ENCODE results near the gene EXOC7. TPM values are rescaled to one million over a fixed set of nuclear protein-coding genes. Genes with fewer than 3 reads are reported as not detected.
A peak's percentile ranks its signal among the peaks of the same experiment; 100 is the strongest.
"Not testable (repeated sequence)": the region's sequence is repeated elsewhere in the genome, so short reads cannot be mapped to it uniquely, and the experiment has no call there.

EXOC7 gene
- total RNA-seq, 1 experiment from 2014 or later: 114 TPM

- ATAC-seq; H3K9ac ChIP-seq (ENCODE audit: low read length); intact Hi-C loops (cut with micrococcal nuclease); H3K4me2 ChIP-seq (ENCODE audit: low read length); H3K27ac ChIP-seq (ENCODE audit: low read depth, low read length); H3K4me3 ChIP-seq (replicated peaks in 1 of 2; ENCODE audit: low read depth in 1 of 2, low read length in 2 of 2); CTCF ChIA-PET; DNase-seq (ENCODE audit: low read depth, low spot score); H3K4me1 ChIP-seq (ENCODE audit: control insufficient read depth in 1 of 2, insufficient read depth in 2 of 2, low read length in 2 of 2); POLR2A ChIA-PET; H3K27me3 ChIP-seq (ENCODE audit: insufficient read depth, low read length); BruUV-seq (replicated peaks); H3K9me3 ChIP-seq (ENCODE audit: control insufficient read depth in 1 of 2, insufficient read depth in 1 of 2, low read depth in 1 of 2, low read length in 2 of 2); RAD21 ChIA-PET (ENCODE audit: low non-redundant PET in 1 of 2, low total read pairs in 2 of 2, uncharacterized antibody in 2 of 2, unreplicated experiment in 2 of 2); H3K9me2 ChIP-seq (ENCODE audit: insufficient read depth); H3K79me2 ChIP-seq (ENCODE audit: insufficient read depth, low read length); H4K20me1 ChIP-seq (ENCODE audit: insufficient read depth); H2AFZ ChIP-seq (ENCODE audit: low read depth, low read length, poor library complexity, severe bottlenecking): not testable (repeated sequence)
- H3K36me3 ChIP-seq (ENCODE audit: control insufficient read depth in 1 of 2, insufficient read depth in 2 of 2, low read length in 2 of 2): peaks cover 73 to 85% of the 10 kb centered on the region in 2 experiments
These were observed 59.0 kb downstream of the EXOC7 start for GRCh38 chr17:76044475-76045007.

- H3K9ac ChIP-seq (ENCODE audit: low read length); intact Hi-C loops (cut with micrococcal nuclease); POLR2A ChIA-PET; H3K4me2 ChIP-seq (ENCODE audit: low read length); ATAC-seq; H3K9me3 ChIP-seq (ENCODE audit: control insufficient read depth in 1 of 2, insufficient read depth in 1 of 2, low read depth in 1 of 2, low read length in 2 of 2); H3K4me1 ChIP-seq (ENCODE audit: control insufficient read depth in 1 of 2, insufficient read depth in 2 of 2, low read length in 2 of 2); H3K27me3 ChIP-seq (ENCODE audit: insufficient read depth, low read length); H3K27ac ChIP-seq (ENCODE audit: low read depth, low read length); H3K9me2 ChIP-seq (ENCODE audit: insufficient read depth); CTCF ChIA-PET; RAD21 ChIA-PET (ENCODE audit: low non-redundant PET in 1 of 2, low total read pairs in 2 of 2, uncharacterized antibody in 2 of 2, unreplicated experiment in 2 of 2); H3K4me3 ChIP-seq (replicated peaks in 1 of 2; ENCODE audit: low read depth in 1 of 2, low read length in 2 of 2); DNase-seq (ENCODE audit: low read depth, low spot score); H2AFZ ChIP-seq (ENCODE audit: low read depth, low read length, poor library complexity, severe bottlenecking); H4K20me1 ChIP-seq (ENCODE audit: insufficient read depth); H3K79me2 ChIP-seq (ENCODE audit: insufficient read depth, low read length); BruUV-seq (replicated peaks): not testable (repeated sequence)
- peaks cover 73 to 83% of the 10 kb centered on the region in 2 experiments for H3K36me3 ChIP-seq (ENCODE audit: control insufficient read depth in 1 of 2, insufficient read depth in 2 of 2, low read length in 2 of 2)
These were observed 60.7 kb downstream of the EXOC7 start for GRCh38 chr17:76042868-76043267.

- Histone ChIP-seq H3K4me3 (replicated peaks in 1 of 2; ENCODE audit: low read depth in 1 of 2, low read length in 2 of 2) (no peak overlapping the region), H3K9me3 (ENCODE audit: control insufficient read depth in 1 of 2, insufficient read depth in 1 of 2, low read depth in 1 of 2, low read length in 2 of 2) (no peaks in the 10 kb centered on the region), H2AFZ (ENCODE audit: low read depth, low read length, poor library complexity, severe bottlenecking) (no peak overlapping the region), H3K4me2 (ENCODE audit: low read length) (no peak overlapping the region), H3K9ac (ENCODE audit: low read length) (no peak overlapping the region), H4K20me1 (ENCODE audit: insufficient read depth) (no peaks in the 10 kb centered on the region), H3K4me1 (ENCODE audit: control insufficient read depth in 1 of 2, insufficient read depth in 2 of 2, low read length in 2 of 2) (no peaks in the 10 kb centered on the region), H3K27ac (ENCODE audit: low read depth, low read length) (no peak overlapping the region), H3K79me2 (ENCODE audit: insufficient read depth, low read length) (no peaks in the 10 kb centered on the region), H3K27me3 (ENCODE audit: insufficient read depth, low read length) (no peaks in the 10 kb centered on the region), H3K36me3 (ENCODE audit: control insufficient read depth in 1 of 2, insufficient read depth in 2 of 2, low read length in 2 of 2) (peaks cover 57 to 63% of the 10 kb centered on the region in 2 experiments), H3K9me2 (ENCODE audit: insufficient read depth) (no peaks in the 10 kb centered on the region)
- no TSS peak for BruUV-seq (replicated peaks)
- intact Hi-C loops (cut with micrococcal nuclease): no loop called here
- DNase-seq (ENCODE audit: low read depth, low spot score) (no peak), ATAC-seq (no peak)
- ChIA-PET RAD21 (ENCODE audit: low non-redundant PET in 1 of 2, low total read pairs in 2 of 2, uncharacterized antibody in 2 of 2, unreplicated experiment in 2 of 2) (no interaction called here), CTCF (no interaction called here), POLR2A (interaction anchor here (1.6 kb wide), 1 partner anchor 11 kb away, joined by 5 read pairs; no protein-coding TSS in a partner anchor)
- TF ChIP-seq CTCF (IDR thresholded peaks at IDR 0.05 in 2 of 3, conservative IDR thresholded peaks at IDR 0.05 in 1 of 3; ENCODE audit: borderline replicate concordance in 1 of 3, insufficient read depth in 1 of 3, low read depth in 2 of 3, low read length in 2 of 3) (no peak), ZFX (IDR thresholded peaks at IDR 0.05) (peak; percentile 22; the same call in 1 of the 2 replicates)
These were observed 63.2 kb downstream of the EXOC7 start for GRCh38 chr17:76040376-76040775.
